M059J (cell line): ENCODE data around the gene OTC. TPM values are rescaled to one million over a fixed set of nuclear protein-coding genes. Genes with fewer than 3 reads are reported as not detected.

Experiments
- DNase-seq: peaks from one replicate; pipeline ENCODE4 v3.0.0-alpha.2; 2012; ENCODE audit warnings: low read depth
- total RNA-seq: library from RNA; depleted of rRNA; stranded (reverse); fragments of >200 nt; shearing (Covaris generic); gene quantifications from 2 replicates; pipeline ENCODE4 v1.2.3, GENCODE V29; 2014

The OTC gene
- total RNA-seq, 1 experiment from 2014 or later, result not detected

GRCh38 chrX:38357747-38358673, 5.6 kb downstream of the OTC start:
- DNase-seq, result no peak

GRCh38 chrX:38363046-38363445, 10.6 kb downstream of the OTC start:
- DNase-seq, result no peak

DNA sequence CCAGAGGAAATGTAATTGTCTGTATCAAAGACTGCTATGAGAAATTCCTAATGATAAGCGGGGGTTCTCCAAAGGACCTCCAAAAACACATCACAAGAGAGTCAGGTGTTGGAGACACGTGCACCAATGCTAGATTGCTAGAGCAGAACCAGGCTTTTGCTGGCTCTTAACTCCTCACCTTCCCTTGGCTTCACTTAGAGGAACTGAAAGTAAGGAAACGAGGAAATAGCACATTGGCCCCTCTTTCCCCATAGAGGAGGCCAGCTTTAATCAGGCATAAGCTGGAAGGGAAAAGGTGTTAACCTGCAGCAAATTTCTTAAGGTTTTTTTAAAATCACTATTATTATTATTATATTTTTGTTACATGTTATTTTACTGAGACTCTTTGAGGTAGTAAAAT, 13.6 kb downstream of the OTC start:
- no peak for DNase-seq

DNA sequence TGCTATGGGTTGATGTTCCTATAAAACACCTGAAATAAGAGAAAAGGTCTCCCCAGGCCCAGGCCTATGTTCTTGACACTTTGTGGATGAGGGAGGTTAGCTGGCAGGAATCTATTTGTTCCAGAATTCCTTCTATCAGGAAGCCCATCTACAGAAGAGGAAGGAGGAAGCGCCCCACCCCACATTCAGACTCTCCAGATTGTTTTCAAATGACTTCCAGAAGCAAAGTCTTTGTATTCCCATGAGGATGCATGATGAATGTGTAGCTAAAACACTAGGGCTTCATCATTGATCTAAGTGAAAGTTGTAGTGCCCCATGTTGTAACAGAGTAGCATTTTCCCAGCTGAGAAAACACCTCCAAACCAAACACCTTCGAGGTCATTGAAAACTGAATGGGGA, 16.4 kb downstream of the OTC start:
- no peak for DNase-seq

DNA sequence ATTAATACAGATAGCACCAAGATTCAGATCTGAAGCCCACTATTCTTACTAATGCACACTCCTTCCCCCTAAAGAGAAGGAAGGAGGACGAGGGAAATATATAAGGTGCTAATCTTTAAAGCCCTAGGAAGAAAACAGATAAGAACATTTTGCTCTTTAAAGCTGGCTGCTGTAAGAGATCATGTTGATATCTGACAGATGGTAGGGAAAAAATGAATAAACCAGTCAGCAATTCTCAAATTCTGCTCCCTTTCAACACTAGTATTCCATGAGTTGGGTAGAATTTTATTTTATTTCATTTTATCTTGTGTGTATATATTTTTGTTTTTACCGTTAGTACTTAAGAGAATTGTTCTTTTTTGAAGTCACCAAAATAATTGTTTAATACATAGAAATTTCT, 19.2 kb downstream of the OTC start:
- DNase-seq, result no peak

- DNase-seq, result no peak
Observed at GRCh38 chrX:38374431-38374830, 22.0 kb downstream of the OTC start.

- peak; percentile 4 for DNase-seq
Observed at GRCh38 chrX:38375891-38376290, 23.5 kb downstream of the OTC start.

- no peak for DNase-seq
Observed at GRCh38 chrX:38376747-38377146, 24.3 kb downstream of the OTC start.

DNA sequence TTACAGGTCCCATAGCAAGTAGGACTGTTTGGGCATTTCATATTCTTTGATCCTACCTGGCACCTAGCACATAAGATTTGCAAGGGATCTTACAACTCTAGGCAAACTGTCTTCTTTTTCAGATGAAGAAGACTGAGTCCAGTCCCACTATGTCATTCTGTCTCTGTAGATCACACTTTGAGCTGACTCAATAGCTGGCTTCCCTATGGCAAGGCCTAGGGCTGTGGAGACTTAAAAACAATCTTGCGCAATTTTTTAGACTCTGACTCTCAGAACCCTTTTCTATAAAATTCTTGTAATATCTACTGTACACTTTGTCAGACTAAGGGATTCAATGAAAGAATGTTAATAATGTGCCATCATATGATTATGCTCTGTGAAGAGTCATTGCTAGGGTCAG, 26.7 kb downstream of the OTC start:
- no peak for DNase-seq

DNA sequence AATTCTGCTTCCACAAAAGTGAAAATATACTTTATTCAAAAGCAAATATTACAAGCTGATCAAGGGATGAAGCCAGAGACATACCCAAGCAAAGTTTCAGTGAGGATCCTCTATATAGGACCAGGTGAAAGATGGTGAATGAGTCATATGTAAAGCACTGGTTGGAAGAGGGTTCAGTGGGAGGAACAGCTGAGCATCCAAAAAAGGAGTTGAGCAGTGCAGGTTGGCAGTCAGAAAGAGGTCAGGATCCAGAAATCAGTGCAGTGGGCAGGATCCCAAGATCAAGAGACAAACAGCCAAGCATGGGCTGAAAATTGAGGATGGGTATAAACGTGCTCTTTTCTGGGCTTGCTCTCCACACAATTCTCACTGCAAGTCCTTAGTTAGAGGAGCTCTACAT, 30.3 kb downstream of the OTC start:
- no peak for DNase-seq

DNA sequence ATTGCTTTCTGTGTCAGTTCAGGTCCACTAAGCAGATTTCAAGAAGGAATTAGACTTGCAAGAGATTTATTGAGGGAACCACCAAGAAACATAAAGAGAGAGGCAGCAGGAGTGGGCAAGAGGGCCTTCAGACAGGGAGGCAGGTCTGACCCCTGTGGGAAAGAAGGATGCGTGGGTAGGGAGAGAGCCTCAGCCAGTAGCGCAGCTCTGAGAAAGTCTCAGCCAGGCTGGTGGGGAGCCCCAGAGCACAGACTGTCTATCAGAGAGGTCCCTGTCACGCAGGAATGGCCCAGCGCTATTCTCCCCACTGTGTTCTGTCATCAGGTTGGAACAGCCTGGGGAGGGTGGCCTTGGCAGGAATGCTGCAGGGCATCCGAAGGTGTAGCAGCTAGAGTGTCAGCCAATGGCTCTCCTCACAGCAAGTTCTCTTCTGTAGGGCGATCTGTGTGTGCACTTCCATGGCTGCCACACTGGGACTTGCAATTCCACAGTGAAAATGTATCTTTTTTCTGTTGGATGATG, 48.0 kb downstream of the OTC start:
- DNase-seq, result no peak

- DNase-seq, result no peak
Observed at GRCh38 chrX:38402118-38402517, 49.7 kb downstream of the OTC start.

DNA sequence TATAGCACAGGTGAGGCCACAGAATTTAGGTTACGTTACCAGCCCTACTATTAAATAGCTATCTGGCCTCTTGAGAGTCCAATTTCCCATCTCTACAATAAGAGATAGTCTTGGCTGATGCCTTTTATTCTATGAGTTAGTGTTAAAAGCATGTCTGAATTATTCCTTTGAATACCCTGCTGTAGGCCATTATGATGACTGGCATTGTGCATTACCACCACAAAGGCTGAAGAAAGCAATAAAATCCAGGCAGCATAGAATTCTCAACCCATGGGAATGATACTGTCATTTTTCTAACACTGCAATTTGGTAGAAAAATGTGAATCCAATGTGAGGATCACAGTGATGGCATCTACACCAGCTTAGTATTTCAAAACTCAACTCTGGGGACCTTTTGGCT, 51.4 kb downstream of the OTC start:
- DNase-seq, result no peak

GRCh38 chrX:38407126-38407525, 54.7 kb downstream of the OTC start:
- no peak for DNase-seq

- DNase-seq, result peak; percentile 2
Observed at GRCh38 chrX:38409289-38409688, 56.9 kb downstream of the OTC start.

DNA sequence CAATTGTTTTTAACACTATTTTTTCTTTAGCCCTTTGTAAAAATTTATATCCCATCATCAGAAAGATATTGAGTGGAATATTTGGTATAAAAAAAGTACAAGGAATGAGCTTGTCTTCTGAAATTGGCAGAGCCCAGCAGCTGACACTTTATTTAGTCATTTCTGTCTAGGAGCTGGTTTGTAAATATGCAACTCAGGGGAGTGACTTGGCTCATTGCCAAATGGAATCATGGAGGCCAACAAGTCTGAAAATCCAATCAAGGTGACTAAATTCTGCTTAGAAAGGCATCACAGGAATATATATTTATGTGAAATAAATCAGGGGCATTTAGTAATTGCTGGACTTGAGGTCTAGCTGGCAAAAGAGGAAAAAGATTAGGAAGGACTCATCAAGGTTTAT, 74.4 kb downstream of the OTC start:
- peak; percentile 6 for DNase-seq

DNA sequence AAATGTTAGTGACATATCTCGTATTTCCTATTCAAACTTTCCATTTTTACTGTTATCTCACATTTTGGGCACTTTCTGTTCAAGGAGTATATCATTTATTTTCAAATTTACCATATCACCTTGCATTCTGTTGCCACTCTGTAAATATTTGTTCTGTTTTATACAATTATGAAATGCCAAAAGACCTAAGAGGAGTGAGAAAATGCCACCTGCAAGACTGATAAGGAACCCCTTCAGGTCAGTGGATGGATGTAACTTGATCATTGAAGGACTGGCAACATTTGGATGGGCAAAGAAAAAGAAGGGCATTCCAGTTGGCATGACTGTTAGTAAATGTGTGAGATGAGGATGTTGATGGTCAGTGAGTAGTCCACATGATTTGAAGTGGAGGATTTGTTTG, 79.1 kb downstream of the OTC start:
- no peak for DNase-seq

DNA sequence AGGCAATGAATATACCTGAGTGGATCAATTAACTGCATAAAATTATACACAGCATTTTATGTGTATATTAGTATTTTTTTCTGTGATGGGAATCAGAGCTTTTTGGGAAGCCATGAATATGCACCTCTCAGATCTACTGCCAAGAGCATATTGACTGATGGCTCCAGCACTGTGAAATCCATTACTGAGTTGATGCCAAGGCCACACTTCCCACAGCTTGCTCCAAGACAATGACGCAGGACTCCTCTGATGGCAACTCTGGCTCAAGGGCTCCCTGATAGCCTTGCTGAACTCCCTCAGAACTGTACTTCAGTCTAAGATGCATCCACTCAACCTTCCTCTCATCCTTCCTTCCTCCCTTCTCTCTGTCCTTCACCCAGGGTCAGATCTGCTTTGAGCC, 82.7 kb downstream of the OTC start:
- no peak for DNase-seq

GRCh38 chrX:38437093-38437492, 84.7 kb downstream of the OTC start:
- DNase-seq, result peak; percentile 15

DNA sequence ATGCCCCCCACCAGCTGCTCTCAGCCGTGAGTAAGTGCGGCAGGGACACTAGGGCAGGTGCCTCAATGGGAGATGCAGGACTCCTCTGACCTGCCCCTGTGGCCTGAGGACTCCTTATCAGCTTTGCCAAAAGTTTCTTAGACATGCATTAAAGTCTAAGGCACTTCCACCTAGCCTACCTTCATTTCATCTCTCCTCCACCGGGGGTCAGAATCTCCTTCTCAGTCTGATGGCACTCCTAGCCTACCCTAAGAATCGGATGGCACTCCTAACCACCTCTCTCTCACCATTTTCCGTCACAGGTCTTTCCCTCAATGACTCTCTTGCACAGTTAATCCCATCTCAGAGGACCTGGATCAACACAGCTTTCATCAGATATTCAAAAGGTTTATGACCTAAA, 85.9 kb downstream of the OTC start:
- no peak for DNase-seq

- DNase-seq, result no peak
Observed at GRCh38 chrX:38452603-38453002, 100.2 kb downstream of the OTC start.

DNA sequence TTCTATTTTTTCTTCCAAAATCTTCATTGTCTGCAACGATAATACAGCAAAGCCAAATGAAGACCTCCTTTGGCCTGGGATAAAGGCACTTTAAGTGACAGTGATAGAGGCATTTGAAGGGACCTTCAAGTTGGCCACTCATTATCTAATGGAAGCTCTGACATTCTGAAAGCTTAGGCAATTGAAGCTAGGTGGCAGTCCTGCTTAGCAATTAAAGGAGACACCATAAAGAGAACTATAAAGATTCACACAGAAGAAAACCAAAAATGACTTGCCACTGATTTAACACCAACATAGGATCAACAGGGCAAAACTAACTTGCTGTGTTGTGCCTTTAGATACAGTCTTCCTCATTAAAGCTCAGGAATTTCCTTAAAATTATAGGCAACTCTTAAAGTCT, 105.7 kb downstream of the OTC start:
- DNase-seq, result no peak

DNA sequence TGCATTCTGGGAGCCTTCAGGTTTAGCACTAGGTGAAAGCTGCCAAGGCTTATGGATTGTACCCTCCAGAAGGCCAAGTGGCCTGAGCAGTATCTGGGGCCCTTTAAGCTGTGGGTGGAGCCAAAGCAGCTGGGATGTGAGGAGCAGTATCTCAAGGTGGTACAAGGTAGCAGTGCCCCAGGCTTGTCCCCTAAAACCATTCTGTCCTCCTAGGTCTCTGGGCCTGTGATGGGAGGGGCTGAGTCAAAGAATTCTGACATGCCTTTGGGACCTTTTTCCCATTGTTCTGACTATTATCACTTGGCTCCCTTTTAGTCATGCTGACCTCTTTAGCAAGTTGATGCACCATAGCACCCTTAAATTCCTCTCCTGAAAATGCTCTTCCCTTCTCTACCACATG, 109.9 kb downstream of the OTC start:
- DNase-seq, result no peak

DNA sequence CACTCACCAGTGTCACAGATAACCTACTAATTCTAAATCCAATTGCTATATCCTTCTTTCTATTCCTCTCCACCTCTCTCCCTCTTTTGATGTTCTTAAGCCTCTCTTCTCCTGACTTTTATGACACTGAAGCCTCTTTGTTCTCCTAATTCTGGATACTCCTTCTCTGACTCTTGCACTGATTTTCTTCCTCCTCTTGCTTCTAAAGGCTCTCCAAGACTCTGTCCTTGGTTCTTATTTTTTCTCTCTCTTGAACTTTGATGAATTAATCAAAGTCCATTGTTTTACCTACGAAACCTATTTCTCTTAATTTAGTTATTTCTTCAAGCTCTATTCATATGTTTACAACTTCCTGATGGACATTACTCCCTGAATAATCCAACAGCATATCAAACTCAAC, 113.3 kb downstream of the OTC start:
- no peak for DNase-seq
